RWPE2 (cell line): ENCODE results near the gene NPFFR1.
A peak's percentile ranks its signal among the peaks of the same experiment; 100 is the strongest.
"Not testable (repeated sequence)": the region's sequence is repeated elsewhere in the genome, so short reads cannot be mapped to it uniquely, and the experiment has no call there.

Source experiments
- ATAC-seq: fragments of 200-7000 bp; cut with Tn5 transposase; 3 replicates; pipeline ENCODE4 v1.9.1; 2021; ENCODE audit warnings: low read depth
- DNase-seq: peaks from one replicate; pipeline ENCODE4 v3.0.0-alpha.2; 2020; ENCODE audit warnings: low spot score
- H3K27ac ChIP-seq: fragments of 450-650 bp; 2 replicates; pipeline ENCODE4 v1.5.1; 2017; ENCODE audit warnings: mild to moderate bottlenecking; ENCODE audit not compliant: poor library complexity, severe bottlenecking
- H3K27me3 ChIP-seq: fragments of 250-450 bp; sonication (Bioruptor Pico); 2 replicates; pipeline ENCODE4 v1.5.1; 2021; ENCODE audit warnings: mild to moderate bottlenecking, moderate library complexity; ENCODE audit not compliant: insufficient read depth, poor library complexity, severe bottlenecking
- H3K36me3 ChIP-seq: fragments of 250-450 bp; sonication (Bioruptor Pico); 2 replicates; pipeline ENCODE4 v1.5.1; 2020; ENCODE audit warnings: low read depth, mild to moderate bottlenecking, moderate library complexity
- H3K4me1 ChIP-seq: fragments of 250-450 bp; sonication (Bioruptor Pico); 2 replicates; pipeline ENCODE4 v1.5.1; 2021; ENCODE audit warnings: mild to moderate bottlenecking, moderate library complexity; ENCODE audit not compliant: insufficient read depth, poor library complexity, severe bottlenecking
- H3K4me3 ChIP-seq: fragments of 250-450 bp; sonication (Bioruptor Pico); 2 replicates; pipeline ENCODE4 v1.5.1; 2021; ENCODE audit warnings: mild to moderate bottlenecking, moderate library complexity; ENCODE audit not compliant: severe bottlenecking
- H3K9me3 ChIP-seq: fragments of 250-450 bp; sonication (Bioruptor Pico); 2 replicates; pipeline ENCODE4 v1.5.1; 2021; ENCODE audit warnings: mild to moderate bottlenecking, moderate library complexity; ENCODE audit not compliant: severe bottlenecking
- CTCF ChIP-seq: fragments of 450-650 bp; IDR thresholded peaks from one replicate; pipeline ENCODE4 v1.5.1; 2017; ENCODE audit warnings: mild to moderate bottlenecking, moderate library complexity; ENCODE audit not compliant: poor library complexity, severe bottlenecking

Gene NPFFR1

GRCh38 chr10:70266056-70266455 lies 17.7 kb downstream of the NPFFR1 start:
- H3K9me3 ChIP-seq, result no peaks in the 10 kb centered on the region
- peaks cover 16% of the 10 kb centered on the region for H3K4me1 ChIP-seq
- ATAC-seq (no peak), DNase-seq (no peak)
- no peaks in the 10 kb centered on the region for H3K27me3 ChIP-seq
- no peak for TF ChIP-seq CTCF
- H3K36me3 ChIP-seq, result no peaks in the 10 kb centered on the region
- no peak overlapping the region for H3K4me3 ChIP-seq
- no peak overlapping the region for H3K27ac ChIP-seq

GRCh38 chr10:70265032-70265689 lies 18.6 kb downstream of the NPFFR1 start:
- H3K4me1 ChIP-seq, result peaks cover 16% of the 10 kb centered on the region
- H3K4me3 ChIP-seq, result no peak overlapping the region
- peaks cover 2% of the 10 kb centered on the region for H3K9me3 ChIP-seq
- H3K36me3 ChIP-seq, result no peaks in the 10 kb centered on the region
- DNase-seq (no peak), ATAC-seq (peak; percentile 40; the same call in 2 of the 3 replicates)
- H3K27ac ChIP-seq, result no peak overlapping the region
- peak; percentile 45 for TF ChIP-seq CTCF
- H3K27me3 ChIP-seq, result no peaks in the 10 kb centered on the region

GRCh38 chr10:70260734-70261133 lies 23.1 kb downstream of the NPFFR1 start:
- no peak overlapping the region for H3K27ac ChIP-seq
- no peaks in the 10 kb centered on the region for H3K27me3 ChIP-seq
- DNase-seq (no peak), ATAC-seq (no peak)
- peaks cover 2% of the 10 kb centered on the region for H3K9me3 ChIP-seq
- H3K36me3 ChIP-seq, result no peaks in the 10 kb centered on the region
- peaks cover under 1% of the 10 kb centered on the region for H3K4me1 ChIP-seq
- no peak for TF ChIP-seq CTCF
- no peak overlapping the region for H3K4me3 ChIP-seq

- Histone ChIP-seq H3K9me3 (peaks cover 2% of the 10 kb centered on the region), H3K27ac (no peak overlapping the region), H3K4me1 (peaks cover 3% of the 10 kb centered on the region), H3K27me3 (no peaks in the 10 kb centered on the region), H3K36me3 (no peaks in the 10 kb centered on the region), H3K4me3 (no peak overlapping the region)
- ATAC-seq, result no peak
- TF ChIP-seq CTCF, result no peak
- DNase-seq, result no peak
These were observed 23.5 kb downstream of the NPFFR1 start for GRCh38 chr10:70260259-70260658.

- no peak for TF ChIP-seq CTCF
- Histone ChIP-seq H3K9me3 (peaks cover 2% of the 10 kb centered on the region), H3K27ac (no peak overlapping the region), H3K4me1 (peaks cover 3% of the 10 kb centered on the region), H3K4me3 (no peak overlapping the region), H3K27me3 (no peaks in the 10 kb centered on the region), H3K36me3 (no peaks in the 10 kb centered on the region)
- no peak for ATAC-seq
- DNase-seq, result no peak
These were observed 25.6 kb downstream of the NPFFR1 start for GRCh38 chr10:70258216-70258615.

- H3K4me1 ChIP-seq, ATAC-seq, H3K27me3 ChIP-seq, H3K4me3 ChIP-seq, DNase-seq, H3K36me3 ChIP-seq, H3K27ac ChIP-seq, H3K9me3 ChIP-seq: not testable (repeated sequence)
These were observed 26.0 kb downstream of the NPFFR1 start for GRCh38 chr10:70257816-70258215.
